ENCODE results near the gene HDAC4. TPM values are rescaled to one million over a fixed set of nuclear protein-coding genes. Genes with fewer than 3 reads are reported as not detected.

Gene HDAC4
- total and polyA plus RNA-seq, 10 of the 15 experiments (the other 5 are each of a cell fraction or from before 2014, with no cell fraction given), result 0.22 to 15.7 (median 4.8) TPM

DNA sequence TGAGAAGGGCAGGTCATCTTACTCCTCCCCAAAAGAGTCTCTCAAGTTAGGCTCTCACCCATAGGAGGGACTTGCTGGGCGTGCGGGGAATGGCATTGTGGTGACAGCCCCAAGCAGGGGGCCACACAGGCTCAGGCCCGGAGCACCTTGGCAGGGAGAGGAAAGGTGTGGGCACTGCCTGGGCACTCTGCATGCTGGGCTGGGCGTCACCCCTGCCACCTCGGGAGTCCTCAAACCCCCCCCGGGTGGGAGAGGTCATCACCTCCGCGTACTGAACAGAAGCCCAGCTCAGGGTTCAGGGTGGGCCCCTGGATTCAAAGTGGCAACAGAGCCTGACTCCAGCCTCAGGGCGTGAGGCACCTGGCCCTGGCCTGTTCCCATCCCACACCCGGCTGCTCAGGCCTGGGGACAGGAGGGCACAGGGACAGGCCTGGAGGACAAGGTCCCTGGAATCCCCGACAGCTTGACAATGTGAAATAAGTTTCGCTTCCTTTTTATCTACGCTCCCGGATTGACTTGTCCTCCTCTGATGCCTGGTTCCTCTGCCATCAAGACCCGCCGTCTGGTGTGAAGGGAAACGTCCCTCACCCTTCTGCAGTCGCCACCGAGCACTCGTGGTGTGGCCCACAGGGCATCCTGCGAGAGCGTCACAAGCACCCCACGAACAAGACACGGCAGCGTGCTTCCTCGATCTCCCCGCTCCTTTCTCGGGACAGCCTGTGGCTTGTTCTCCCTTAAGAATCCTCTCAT is 97.8 kb downstream of the HDAC4 start (continued):
- no peak for TF ChIP-seq EZH2 (IDR thresholded peaks at IDR 0.05; ENCODE audit: borderline replicate concordance, control insufficient read depth, low read depth, low read length)
- no peak for TF ChIP-seq BCL11A (IDR thresholded peaks at IDR 0.05; ENCODE audit: low read depth, low read length)
- TF ChIP-seq, protein P1, sequence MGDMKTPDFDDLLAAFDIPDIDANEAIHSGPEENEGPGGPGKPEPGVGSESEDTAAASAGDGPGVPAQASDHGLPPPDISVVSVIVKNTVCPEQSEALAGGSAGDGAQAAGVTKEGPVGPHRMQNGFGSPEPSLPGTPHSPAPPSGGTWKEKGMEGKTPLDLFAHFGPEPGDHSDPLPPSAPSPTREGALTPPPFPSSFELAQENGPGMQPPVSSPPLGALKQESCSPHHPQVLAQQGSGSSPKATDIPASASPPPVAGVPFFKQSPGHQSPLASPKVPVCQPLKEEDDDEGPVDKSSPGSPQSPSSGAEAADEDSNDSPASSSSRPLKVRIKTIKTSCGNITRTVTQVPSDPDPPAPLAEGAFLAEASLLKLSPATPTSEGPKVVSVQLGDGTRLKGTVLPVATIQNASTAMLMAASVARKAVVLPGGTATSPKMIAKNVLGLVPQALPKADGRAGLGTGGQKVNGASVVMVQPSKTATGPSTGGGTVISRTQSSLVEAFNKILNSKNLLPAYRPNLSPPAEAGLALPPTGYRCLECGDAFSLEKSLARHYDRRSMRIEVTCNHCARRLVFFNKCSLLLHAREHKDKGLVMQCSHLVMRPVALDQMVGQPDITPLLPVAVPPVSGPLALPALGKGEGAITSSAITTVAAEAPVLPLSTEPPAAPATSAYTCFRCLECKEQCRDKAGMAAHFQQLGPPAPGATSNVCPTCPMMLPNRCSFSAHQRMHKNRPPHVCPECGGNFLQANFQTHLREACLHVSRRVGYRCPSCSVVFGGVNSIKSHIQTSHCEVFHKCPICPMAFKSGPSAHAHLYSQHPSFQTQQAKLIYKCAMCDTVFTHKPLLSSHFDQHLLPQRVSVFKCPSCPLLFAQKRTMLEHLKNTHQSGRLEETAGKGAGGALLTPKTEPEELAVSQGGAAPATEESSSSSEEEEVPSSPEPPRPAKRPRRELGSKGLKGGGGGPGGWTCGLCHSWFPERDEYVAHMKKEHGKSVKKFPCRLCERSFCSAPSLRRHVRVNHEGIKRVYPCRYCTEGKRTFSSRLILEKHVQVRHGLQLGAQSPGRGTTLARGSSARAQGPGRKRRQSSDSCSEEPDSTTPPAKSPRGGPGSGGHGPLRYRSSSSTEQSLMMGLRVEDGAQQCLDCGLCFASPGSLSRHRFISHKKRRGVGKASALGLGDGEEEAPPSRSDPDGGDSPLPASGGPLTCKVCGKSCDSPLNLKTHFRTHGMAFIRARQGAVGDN (IDR thresholded peaks at IDR 0.05), result peak; percentile 29; the same call in 1 of the 2 replicates
- TF ChIP-seq EED (IDR thresholded peaks at IDR 0.05; ENCODE audit: low read depth), result peak; percentile 76
- TF ChIP-seq, protein P2, sequence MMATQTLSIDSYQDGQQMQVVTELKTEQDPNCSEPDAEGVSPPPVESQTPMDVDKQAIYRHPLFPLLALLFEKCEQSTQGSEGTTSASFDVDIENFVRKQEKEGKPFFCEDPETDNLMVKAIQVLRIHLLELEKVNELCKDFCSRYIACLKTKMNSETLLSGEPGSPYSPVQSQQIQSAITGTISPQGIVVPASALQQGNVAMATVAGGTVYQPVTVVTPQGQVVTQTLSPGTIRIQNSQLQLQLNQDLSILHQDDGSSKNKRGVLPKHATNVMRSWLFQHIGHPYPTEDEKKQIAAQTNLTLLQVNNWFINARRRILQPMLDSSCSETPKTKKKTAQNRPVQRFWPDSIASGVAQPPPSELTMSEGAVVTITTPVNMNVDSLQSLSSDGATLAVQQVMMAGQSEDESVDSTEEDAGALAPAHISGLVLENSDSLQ (IDR thresholded peaks at IDR 0.05), result 0 out of 2 replicates have a peak, but pooled peaks have one; percentile 21
- TF ChIP-seq GABPA (IDR thresholded peaks at IDR 0.05; ENCODE audit: low read depth), result no peak
- TF ChIP-seq MTA2 (IDR thresholded peaks at IDR 0.05; ENCODE audit: low read depth), result peak; percentile 68
- peak in 1 of 2 experiments; percentile 46; a peak in 1 of 4 replicates for TF ChIP-seq BHLHE40 (IDR thresholded peaks at IDR 0.05; ENCODE audit: borderline replicate concordance in 1 of 2, low read depth in 2 of 2, low read length in 1 of 2)
- TF ChIP-seq, protein P3, sequence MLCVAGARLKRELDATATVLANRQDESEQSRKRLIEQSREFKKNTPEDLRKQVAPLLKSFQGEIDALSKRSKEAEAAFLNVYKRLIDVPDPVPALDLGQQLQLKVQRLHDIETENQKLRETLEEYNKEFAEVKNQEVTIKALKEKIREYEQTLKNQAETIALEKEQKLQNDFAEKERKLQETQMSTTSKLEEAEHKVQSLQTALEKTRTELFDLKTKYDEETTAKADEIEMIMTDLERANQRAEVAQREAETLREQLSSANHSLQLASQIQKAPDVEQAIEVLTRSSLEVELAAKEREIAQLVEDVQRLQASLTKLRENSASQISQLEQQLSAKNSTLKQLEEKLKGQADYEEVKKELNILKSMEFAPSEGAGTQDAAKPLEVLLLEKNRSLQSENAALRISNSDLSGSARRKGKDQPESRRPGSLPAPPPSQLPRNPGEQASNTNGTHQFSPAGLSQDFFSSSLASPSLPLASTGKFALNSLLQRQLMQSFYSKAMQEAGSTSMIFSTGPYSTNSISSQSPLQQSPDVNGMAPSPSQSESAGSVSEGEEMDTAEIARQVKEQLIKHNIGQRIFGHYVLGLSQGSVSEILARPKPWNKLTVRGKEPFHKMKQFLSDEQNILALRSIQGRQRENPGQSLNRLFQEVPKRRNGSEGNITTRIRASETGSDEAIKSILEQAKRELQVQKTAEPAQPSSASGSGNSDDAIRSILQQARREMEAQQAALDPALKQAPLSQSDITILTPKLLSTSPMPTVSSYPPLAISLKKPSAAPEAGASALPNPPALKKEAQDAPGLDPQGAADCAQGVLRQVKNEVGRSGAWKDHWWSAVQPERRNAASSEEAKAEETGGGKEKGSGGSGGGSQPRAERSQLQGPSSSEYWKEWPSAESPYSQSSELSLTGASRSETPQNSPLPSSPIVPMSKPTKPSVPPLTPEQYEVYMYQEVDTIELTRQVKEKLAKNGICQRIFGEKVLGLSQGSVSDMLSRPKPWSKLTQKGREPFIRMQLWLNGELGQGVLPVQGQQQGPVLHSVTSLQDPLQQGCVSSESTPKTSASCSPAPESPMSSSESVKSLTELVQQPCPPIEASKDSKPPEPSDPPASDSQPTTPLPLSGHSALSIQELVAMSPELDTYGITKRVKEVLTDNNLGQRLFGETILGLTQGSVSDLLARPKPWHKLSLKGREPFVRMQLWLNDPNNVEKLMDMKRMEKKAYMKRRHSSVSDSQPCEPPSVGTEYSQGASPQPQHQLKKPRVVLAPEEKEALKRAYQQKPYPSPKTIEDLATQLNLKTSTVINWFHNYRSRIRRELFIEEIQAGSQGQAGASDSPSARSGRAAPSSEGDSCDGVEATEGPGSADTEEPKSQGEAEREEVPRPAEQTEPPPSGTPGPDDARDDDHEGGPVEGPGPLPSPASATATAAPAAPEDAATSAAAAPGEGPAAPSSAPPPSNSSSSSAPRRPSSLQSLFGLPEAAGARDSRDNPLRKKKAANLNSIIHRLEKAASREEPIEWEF (IDR thresholded peaks at IDR 0.05; ENCODE audit: insufficient replicate concordance, low read depth, low read length), result no peak
- TF ChIP-seq IRF4 (IDR thresholded peaks at IDR 0.05; ENCODE audit: low read depth, low read length), result 0 out of 2 replicates have a peak, but pooled peaks have one; percentile 29
- TF ChIP-seq, protein P4, sequence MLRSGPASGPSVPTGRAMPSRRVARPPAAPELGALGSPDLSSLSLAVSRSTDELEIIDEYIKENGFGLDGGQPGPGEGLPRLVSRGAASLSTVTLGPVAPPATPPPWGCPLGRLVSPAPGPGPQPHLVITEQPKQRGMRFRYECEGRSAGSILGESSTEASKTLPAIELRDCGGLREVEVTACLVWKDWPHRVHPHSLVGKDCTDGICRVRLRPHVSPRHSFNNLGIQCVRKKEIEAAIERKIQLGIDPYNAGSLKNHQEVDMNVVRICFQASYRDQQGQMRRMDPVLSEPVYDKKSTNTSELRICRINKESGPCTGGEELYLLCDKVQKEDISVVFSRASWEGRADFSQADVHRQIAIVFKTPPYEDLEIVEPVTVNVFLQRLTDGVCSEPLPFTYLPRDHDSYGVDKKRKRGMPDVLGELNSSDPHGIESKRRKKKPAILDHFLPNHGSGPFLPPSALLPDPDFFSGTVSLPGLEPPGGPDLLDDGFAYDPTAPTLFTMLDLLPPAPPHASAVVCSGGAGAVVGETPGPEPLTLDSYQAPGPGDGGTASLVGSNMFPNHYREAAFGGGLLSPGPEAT (IDR thresholded peaks at IDR 0.05; ENCODE audit: low read depth), result peak; percentile 69; the same call in 1 of the 2 replicates
- TF ChIP-seq, protein P5, sequence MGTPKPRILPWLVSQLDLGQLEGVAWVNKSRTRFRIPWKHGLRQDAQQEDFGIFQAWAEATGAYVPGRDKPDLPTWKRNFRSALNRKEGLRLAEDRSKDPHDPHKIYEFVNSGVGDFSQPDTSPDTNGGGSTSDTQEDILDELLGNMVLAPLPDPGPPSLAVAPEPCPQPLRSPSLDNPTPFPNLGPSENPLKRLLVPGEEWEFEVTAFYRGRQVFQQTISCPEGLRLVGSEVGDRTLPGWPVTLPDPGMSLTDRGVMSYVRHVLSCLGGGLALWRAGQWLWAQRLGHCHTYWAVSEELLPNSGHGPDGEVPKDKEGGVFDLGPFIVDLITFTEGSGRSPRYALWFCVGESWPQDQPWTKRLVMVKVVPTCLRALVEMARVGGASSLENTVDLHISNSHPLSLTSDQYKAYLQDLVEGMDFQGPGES (IDR thresholded peaks at IDR 0.05), result no peak
- TF ChIP-seq NBN (IDR thresholded peaks at IDR 0.05), result 0 out of 2 replicates have a peak, but pooled peaks have one; percentile 38

Measured in GM12878 (cell line).